ENCODE measurements around the gene PRKCB.
"Not testable (repeated sequence)": the region's sequence is repeated elsewhere in the genome, so short reads cannot be mapped to it uniquely, and the experiment has no call there.

The PRKCB gene

DNA sequence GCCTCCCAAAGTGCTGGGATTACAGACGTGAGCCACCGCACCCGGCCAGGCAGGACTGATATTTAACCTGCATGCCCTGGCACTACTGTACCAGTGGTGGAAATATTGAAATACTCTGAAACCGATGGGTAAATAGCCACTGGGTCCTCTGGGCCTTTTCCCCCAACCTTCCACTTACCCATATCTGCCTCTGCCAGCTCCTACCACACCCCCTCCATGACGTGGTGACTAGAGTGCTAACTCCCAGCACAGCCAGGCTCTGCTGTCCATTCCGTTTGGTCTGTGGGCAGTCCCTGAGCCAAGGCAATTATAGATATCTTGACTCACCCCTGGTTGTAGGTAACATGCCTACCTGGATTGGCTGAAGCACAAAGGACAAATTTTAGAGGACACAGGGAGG lies 187.8 kb downstream of the PRKCB start:
- no peak overlapping the region for H3K4me3 Mint-ChIP-seq
- no peak overlapping the region for H3K27ac Mint-ChIP-seq
- no peaks in the 10 kb centered on the region for H3K36me3 Mint-ChIP-seq (ENCODE audit: low read depth)
- no peak for TF ChIP-seq CTCF (IDR thresholded peaks at IDR 0.05)
- H3K9me3 Mint-ChIP-seq = no peaks in the 10 kb centered on the region
- H3K4me1 Mint-ChIP-seq = no peaks in the 10 kb centered on the region
- DNase-seq = no peak
- H3K27me3 Mint-ChIP-seq (ENCODE audit: low read depth, poor library complexity) = peaks cover 36% of the 10 kb centered on the region

DNA sequence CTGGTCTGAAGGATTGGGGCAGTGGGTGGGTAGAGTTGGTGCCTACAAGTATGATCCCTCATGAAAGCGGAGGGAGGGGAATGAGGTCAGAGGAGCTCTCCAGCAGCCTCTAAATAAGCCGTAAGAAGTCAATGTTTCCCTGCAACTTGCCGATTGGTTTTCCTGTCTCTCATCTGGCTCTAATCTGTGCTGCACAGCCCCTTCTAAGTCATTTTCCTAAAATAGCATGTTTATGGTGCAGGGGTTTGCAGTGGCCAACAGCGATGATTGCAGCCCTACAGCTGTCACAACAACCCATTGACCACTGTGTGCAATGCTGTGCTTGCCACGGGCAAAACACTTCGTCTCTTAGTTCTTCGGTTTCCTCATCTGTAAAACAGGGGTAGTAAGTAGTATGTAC lies 189.2 kb downstream of the PRKCB start:
- DNase-seq = no peak
- Mint-ChIP-seq H3K4me3 (no peak overlapping the region), H3K27ac (no peak overlapping the region), H3K27me3 (ENCODE audit: low read depth, poor library complexity) (peaks cover 44% of the 10 kb centered on the region), H3K4me1 (no peaks in the 10 kb centered on the region), H3K36me3 (ENCODE audit: low read depth) (no peaks in the 10 kb centered on the region), H3K9me3 (no peaks in the 10 kb centered on the region)
- TF ChIP-seq CTCF (IDR thresholded peaks at IDR 0.05) = no peak

- TF ChIP-seq CTCF (IDR thresholded peaks at IDR 0.05) = no peak
- H3K27me3 Mint-ChIP-seq (ENCODE audit: low read depth, poor library complexity) = peaks cover 39% of the 10 kb centered on the region
- H3K4me1 Mint-ChIP-seq = no peaks in the 10 kb centered on the region
- H3K36me3 Mint-ChIP-seq (ENCODE audit: low read depth) = no peaks in the 10 kb centered on the region
- no peaks in the 10 kb centered on the region for H3K9me3 Mint-ChIP-seq
- DNase-seq = no peak
- no peak overlapping the region for H3K27ac Mint-ChIP-seq
- H3K4me3 Mint-ChIP-seq = no peak overlapping the region
Measured at GRCh38 chr16:24027466-24027865, 191.7 kb downstream of the PRKCB start.

- H3K9me3 Mint-ChIP-seq; H3K4me3 Mint-ChIP-seq; H3K36me3 Mint-ChIP-seq (ENCODE audit: low read depth); H3K4me1 Mint-ChIP-seq; DNase-seq; H3K27ac Mint-ChIP-seq: not testable (repeated sequence)
- H3K27me3 Mint-ChIP-seq (ENCODE audit: low read depth, poor library complexity) = peaks cover 44% of the 10 kb centered on the region
Measured at GRCh38 chr16:24029841-24030240, 194.1 kb downstream of the PRKCB start.

DNA sequence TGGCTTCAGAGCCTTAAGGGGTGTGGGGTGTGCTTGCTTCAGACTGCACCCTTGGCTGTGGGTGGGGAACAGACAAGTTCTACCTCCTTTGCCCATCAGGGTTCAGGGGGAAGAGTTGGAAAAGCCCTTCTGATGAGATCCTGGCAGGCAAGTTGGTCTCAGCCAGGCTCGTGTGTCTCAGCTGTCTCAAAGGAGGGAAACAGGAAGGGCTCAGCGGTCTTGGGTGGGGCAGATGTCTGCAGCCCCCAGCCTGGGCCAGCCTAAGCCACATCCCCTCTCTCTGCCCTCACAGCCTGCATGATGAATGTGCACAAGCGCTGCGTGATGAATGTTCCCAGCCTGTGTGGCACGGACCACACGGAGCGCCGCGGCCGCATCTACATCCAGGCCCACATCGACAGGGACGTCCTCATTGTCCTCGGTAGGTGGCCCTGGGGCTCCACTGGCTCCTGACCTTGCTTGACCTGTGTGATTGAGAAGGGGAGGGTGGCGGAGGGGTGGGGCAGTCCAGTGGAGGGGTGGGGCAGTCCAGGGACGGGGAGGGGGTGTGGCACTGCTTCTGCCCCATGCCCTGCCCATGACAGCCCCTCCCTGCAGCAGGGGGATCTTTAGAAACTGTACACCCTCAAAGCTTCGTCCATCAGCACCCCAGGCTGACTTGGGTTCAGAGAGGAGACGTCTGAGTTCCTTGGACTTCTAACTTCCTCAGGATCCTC lies 199.5 kb downstream of the PRKCB start:
- no peaks in the 10 kb centered on the region for H3K4me1 Mint-ChIP-seq
- no peaks in the 10 kb centered on the region for H3K36me3 Mint-ChIP-seq (ENCODE audit: low read depth)
- DNase-seq = no peak
- H3K4me3 Mint-ChIP-seq = no peak overlapping the region
- H3K27me3 Mint-ChIP-seq (ENCODE audit: low read depth, poor library complexity) = peaks cover 26% of the 10 kb centered on the region
- no peak for TF ChIP-seq CTCF (IDR thresholded peaks at IDR 0.05)
- H3K9me3 Mint-ChIP-seq = peaks cover 3% of the 10 kb centered on the region
- no peak overlapping the region for H3K27ac Mint-ChIP-seq

DNA sequence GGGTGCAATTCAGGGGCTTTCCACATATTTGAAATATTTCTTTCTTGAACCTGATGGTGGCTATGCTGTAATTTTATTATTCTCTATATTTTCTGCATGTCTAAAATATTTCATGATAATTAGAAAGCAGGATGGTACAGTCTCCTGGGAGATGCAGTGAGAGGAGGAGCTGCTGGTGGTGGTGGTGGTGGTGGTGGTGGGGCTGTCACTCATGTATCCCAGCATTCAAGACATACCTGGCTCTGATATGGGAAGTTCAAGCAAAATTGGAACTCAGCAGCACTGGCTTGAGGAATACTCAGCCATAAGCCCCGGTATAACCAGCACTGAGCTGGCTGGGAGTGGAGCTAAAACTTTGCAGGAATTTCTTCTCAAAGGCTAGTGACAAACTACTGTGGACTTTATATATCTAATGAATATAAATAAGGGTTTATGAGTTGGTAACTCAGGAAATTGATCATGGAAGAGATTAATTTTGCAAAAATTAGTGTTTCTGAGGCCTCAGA lies 200.3 kb downstream of the PRKCB start:
- DNase-seq = no peak
- H3K9me3 Mint-ChIP-seq = peaks cover 3% of the 10 kb centered on the region
- no peaks in the 10 kb centered on the region for H3K4me1 Mint-ChIP-seq
- H3K27me3 Mint-ChIP-seq (ENCODE audit: low read depth, poor library complexity) = peaks cover 29% of the 10 kb centered on the region
- no peak overlapping the region for H3K27ac Mint-ChIP-seq
- TF ChIP-seq CTCF (IDR thresholded peaks at IDR 0.05) = no peak
- H3K36me3 Mint-ChIP-seq (ENCODE audit: low read depth) = no peaks in the 10 kb centered on the region
- no peak overlapping the region for H3K4me3 Mint-ChIP-seq
